Endothelial cell of umbilical vein (primary cell): Measurements from ENCODE around the gene RNU1-1. TPM values are rescaled to one million over a fixed set of nuclear protein-coding genes. Genes with fewer than 3 reads are reported as not detected.
"Not testable (repeated sequence)": the region's sequence is repeated elsewhere in the genome, so short reads cannot be mapped to it uniquely, and the experiment has no call there.

Experiments used
- BruUV-seq: library from RNA; stranded (reverse); fragments of 400-500 nt; replicated peaks from 2 replicates; lab custom pipeline; 2021; lab: Mats Ljungman, UMichigan
- CTCF ChIA-PET: fragments of 300-600, 350-600 bp; sonication (Branson Sonifier 250); formaldehyde crosslinking; loops from one replicate; lab custom pipeline; 2021; ENCODE audit warnings: antibody characterized with exemption, inconsistent platforms; lab: Charles Lee
- POLR2A ChIA-PET: fragments of 300-600, 350-600 bp; sonication (Branson Sonifier 250); formaldehyde crosslinking; loops from one replicate; lab custom pipeline; 2021; ENCODE audit warnings: antibody characterized with exemption, inconsistent platforms; lab: Charles Lee
- DNase-seq: peaks from one replicate; pipeline ENCODE4 v3.0.0-alpha.2; 2011; ENCODE audit warnings: low read depth, low spot score
- FAIRE-seq: peaks from 2 replicates; lab custom pipeline; 2011; peaks lifted over from hg19 to GRCh38; lab: Jason Lieb, UNC
- H2AFZ ChIP-seq: 2 replicates; pipeline ENCODE4 v1.6.0; 2012; ENCODE audit warnings: low read depth, low read length, control low read depth, inconsistent platforms
- H3K27ac ChIP-seq: 2 replicates; pipeline ENCODE4 v1.5.1; 2011; ENCODE audit warnings: low read depth, mild to moderate bottlenecking, control low read depth, low read length, moderate library complexity; ENCODE audit not compliant: insufficient read depth
- H3K27me3 ChIP-seq, 2 experiments: 2 replicates each; pipeline versions ENCODE4 v1.6.0 to v1.6.1; 2011; ENCODE audit warnings: low read length in 2 of 2, mixed read lengths in 1 of 2; ENCODE audit not compliant: control insufficient read depth in 2 of 2, insufficient read depth in 2 of 2
- H3K36me3 ChIP-seq, 2 experiments: 2 replicates in 1 of 2; 3 replicates in 1 of 2; pipeline ENCODE4 v1.5.1; 2011; ENCODE audit warnings: low read length in 2 of 2, mild to moderate bottlenecking in 1 of 2, moderate library complexity in 1 of 2; ENCODE audit not compliant: control insufficient read depth in 2 of 2, insufficient read depth in 2 of 2; ENCODE audit errors: extremely low read depth in 1 of 2
- H3K4me1 ChIP-seq: 3 replicates; pipeline ENCODE4 v1.5.1; 2011; ENCODE audit warnings: mild to moderate bottlenecking, low read length; ENCODE audit not compliant: control insufficient read depth, insufficient read depth; ENCODE audit errors: extremely low read depth
- H3K4me2 ChIP-seq: 2 replicates; pipeline ENCODE4 v1.6.1; 2011; ENCODE audit warnings: low read length, control low read depth, mixed read lengths; ENCODE audit not compliant: insufficient read depth
- H3K4me3 ChIP-seq, 3 experiments: fragments of 200-600 bp in 1 of 3; sonication (generic), shearing (Covaris generic) in 1 of 3; replicated peaks in 1 of 3; 2 replicates each; pipeline ENCODE4 v1.5.1; 2011 to 2016; ENCODE audit warnings: control low read depth in 3 of 3, low read length in 3 of 3, mild to moderate bottlenecking in 2 of 3, inconsistent platforms in 1 of 3, low read depth in 1 of 3, moderate library complexity in 1 of 3; ENCODE audit not compliant: insufficient read depth in 1 of 3
- H3K79me2 ChIP-seq: 2 replicates; pipeline ENCODE4 v1.6.0; 2012; ENCODE audit warnings: low read length, inconsistent platforms; ENCODE audit not compliant: control insufficient read depth, insufficient read depth
- H3K9ac ChIP-seq: replicated peaks from 2 replicates; pipeline ENCODE3; 2011; ENCODE audit warnings: low read length, control low read depth; ENCODE audit not compliant: insufficient read depth; ENCODE audit errors: extremely low read depth
- H3K9me1 ChIP-seq: replicated peaks from 3 replicates; pipeline ENCODE4 v1.6.0; 2011; ENCODE audit warnings: mild to moderate bottlenecking, low read length; ENCODE audit not compliant: control insufficient read depth, insufficient read depth; ENCODE audit errors: extremely low read depth
- H3K9me3 ChIP-seq: replicated peaks from 2 replicates; pipeline ENCODE4 v1.5.1; 2012; ENCODE audit warnings: low read length, inconsistent platforms; ENCODE audit not compliant: control insufficient read depth, insufficient read depth
- H4K20me1 ChIP-seq: replicated peaks from 2 replicates; pipeline ENCODE3; 2011; ENCODE audit warnings: mild to moderate bottlenecking, low read length; ENCODE audit not compliant: control insufficient read depth, insufficient read depth; ENCODE audit errors: extremely low read depth
- EZH2 ChIP-seq: IDR thresholded peaks from 2 replicates; pipeline ENCODE4 v1.6.1; 2012; ENCODE audit warnings: borderline replicate concordance, low read depth, mild to moderate bottlenecking, moderate library complexity, low read length, inconsistent platforms; ENCODE audit not compliant: severe bottlenecking
- dilution Hi-C: fragments of 300-500 bp; cut with MboI; formaldehyde crosslinking; loops from one replicate; pipeline ENCODE4 v1.15.0; 2019; ENCODE audit warnings: low sequenced_read_pairs; ENCODE audit not compliant: extremely low pct_ligation_motif_present
- intact Hi-C: fragments of 100-400 bp; cut with micrococcal nuclease; formaldehyde crosslinking; loops from one replicate; pipeline ENCODE4 v1.10.0; 2022
- polyA plus RNA-seq, 4 experiments: library from polyadenylated mRNA; depleted of rRNA in 3 of 4; stranded (reverse) in 3 of 4; unstranded in 1 of 4; fragments of >200 nt; gene quantifications; 2 replicates each; pipeline versions ENCODE4 v1.2.1 to v1.2.3, GENCODE V29; 2011 to 2012; ENCODE audit warnings: missing spikeins in 1 of 4
- total RNA-seq: library from RNA; stranded (reverse); gene quantifications from 2 replicates; pipeline ENCODE4 v1.2.3, GENCODE V29; 2021

RNU1-1 gene
- total and polyA plus RNA-seq, 2 donors (not counting 3 experiments of a cell fraction or from before 2014, with no cell fraction given) = 206 to 1,319 TPM

DNA sequence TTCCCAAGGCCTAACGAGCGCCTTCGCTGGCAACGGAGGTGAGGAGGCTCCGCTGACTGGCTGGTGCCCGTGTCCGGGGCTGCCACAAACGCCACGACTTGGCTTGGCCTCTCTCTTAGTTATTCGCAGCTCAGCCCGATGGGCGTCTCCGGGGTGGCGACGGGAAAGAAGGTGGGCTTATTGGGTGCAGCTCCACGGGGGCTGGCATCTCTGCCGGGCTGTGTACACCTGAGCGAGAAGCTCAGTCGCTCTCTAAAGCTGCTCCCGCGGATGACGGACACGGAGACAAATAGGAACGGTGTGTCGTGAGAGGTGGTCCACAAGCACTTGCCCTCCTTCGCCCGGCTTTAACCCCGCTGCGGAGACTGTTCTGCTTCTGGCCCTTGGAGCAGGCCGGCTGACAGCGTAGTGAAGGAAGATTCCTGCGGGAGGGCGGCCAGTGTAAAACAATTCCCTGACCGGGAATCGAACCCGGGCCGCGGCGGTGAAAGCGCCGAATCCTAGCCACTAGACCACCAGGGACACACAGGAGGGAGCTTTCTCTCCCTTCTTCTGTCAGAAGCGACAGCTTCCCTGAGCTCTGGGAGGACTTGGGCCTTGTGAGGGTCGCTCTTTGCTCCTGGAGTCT is 20.9 kb upstream of the RNU1-1 start:
- H3K4me1 ChIP-seq, H4K20me1 ChIP-seq, intact Hi-C loops, H3K27ac ChIP-seq, H3K9ac ChIP-seq, POLR2A ChIA-PET, H3K9me3 ChIP-seq, H3K36me3 ChIP-seq, CTCF ChIA-PET, H3K79me2 ChIP-seq, H3K9me1 ChIP-seq, dilution Hi-C loops: not testable (repeated sequence)
- TF ChIP-seq EZH2 = peak; percentile 17
- FAIRE-seq = peak; percentile 99
- peak; percentile 27 for DNase-seq
- Histone ChIP-seq H3K27me3 (peaks cover 12 to 13% of the 10 kb centered on the region in 2 experiments), H3K4me2 (peak overlapping the region; percentile 62), H3K4me3 (peak overlapping the region; percentile 23 to 36 (median 29)), H2AFZ (peak overlapping the region; percentile 89)
- TSS peak; percentile 100 for BruUV-seq

DNA sequence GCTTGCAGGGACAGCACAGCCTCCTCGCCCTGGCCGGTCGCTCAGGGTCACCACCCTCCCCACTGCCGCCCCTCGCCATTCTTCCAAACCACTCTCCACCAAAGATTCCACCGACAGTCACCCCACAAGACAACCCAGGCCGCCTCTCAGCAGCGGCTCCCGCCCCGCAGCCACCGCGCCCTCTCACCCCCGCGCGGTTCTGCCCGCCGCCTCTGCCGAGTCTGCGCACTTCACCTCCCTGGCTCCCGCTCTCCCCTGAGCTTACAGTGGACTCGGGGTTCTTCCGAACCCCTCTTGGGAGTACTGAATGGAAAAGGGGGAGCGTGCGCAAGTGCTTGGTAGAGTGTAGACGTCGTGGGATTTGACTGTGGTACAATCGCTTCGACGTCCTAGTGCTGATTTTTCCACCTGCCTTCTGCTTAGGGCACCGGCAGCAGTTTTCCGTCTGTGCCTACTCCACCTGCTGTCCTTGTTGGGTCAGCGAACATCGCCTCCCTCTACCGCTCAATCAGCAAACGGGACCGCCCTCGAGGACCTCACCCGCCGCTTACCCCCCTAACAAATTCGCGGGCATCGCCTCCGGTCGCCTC is 20.2 kb upstream of the RNU1-1 start:
- H3K4me2 ChIP-seq, POLR2A ChIA-PET, H4K20me1 ChIP-seq, H3K9me1 ChIP-seq, intact Hi-C loops, H3K79me2 ChIP-seq, H3K9ac ChIP-seq, H3K36me3 ChIP-seq, H3K27ac ChIP-seq, H3K9me3 ChIP-seq, dilution Hi-C loops, BruUV-seq, H3K4me1 ChIP-seq, FAIRE-seq, H2AFZ ChIP-seq, H3K4me3 ChIP-seq: not testable (repeated sequence)
- CTCF ChIA-PET = interaction anchor here (0.7 kb wide), 1 partner anchor 442 kb away, joined by 3 read pairs; no protein-coding TSS in a partner anchor
- H3K27me3 ChIP-seq = peaks cover 12 to 13% of the 10 kb centered on the region in 2 experiments
- DNase-seq = peak; percentile 16

DNA sequence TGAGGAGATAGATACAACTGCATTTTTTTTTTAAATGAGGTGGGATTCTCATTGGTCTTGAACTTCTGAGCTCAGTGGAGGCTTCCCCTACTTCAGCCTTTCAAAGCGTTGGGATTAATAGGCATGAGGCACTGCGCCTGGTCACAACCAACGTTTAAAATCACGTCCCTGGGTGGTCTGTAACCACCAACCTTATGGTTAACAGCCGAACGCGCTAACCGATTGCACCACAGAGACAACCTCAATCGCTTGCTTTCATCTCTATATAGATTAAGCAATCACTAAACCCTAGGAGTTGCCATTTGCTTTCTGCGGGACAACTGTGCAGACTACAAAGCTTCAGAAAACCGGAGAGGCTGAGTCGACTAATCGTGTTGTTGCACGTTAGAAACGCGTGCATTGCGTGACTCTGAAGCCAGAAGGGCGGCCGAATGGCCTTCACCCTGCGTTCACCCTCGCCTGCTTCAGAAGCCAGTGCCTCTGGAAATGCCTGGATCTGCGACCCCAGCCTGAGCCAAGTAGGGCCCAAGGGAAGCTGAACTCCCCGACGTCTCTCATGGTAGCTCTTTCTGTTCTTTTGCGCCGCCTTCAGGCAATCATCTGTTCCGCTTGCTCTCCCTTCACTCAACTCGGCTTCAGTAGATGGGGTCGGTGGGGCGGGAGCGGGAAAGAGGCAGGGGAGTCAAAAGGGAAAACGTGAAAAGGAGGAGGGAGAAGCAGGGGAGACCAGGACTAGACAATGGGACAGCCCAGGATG is 18.3 kb upstream of the RNU1-1 start:
- peak; percentile 85 for FAIRE-seq

More for the DNA sequence above, 18.3 kb upstream of the RNU1-1 start:
- DNase-seq, H3K9ac ChIP-seq, dilution Hi-C loops, H3K4me1 ChIP-seq, H3K79me2 ChIP-seq, H3K36me3 ChIP-seq, POLR2A ChIA-PET, H3K9me1 ChIP-seq, intact Hi-C loops, H3K4me3 ChIP-seq, BruUV-seq, H4K20me1 ChIP-seq, H3K9me3 ChIP-seq, H3K4me2 ChIP-seq, H3K27ac ChIP-seq, H2AFZ ChIP-seq: not testable (repeated sequence)
- CTCF ChIA-PET = interaction anchor here (2.0 kb wide), 1 partner anchor 12 kb away, joined by 6 read pairs; no protein-coding TSS in a partner anchor
- peaks cover 13 to 16% of the 10 kb centered on the region in 2 experiments for H3K27me3 ChIP-seq
